Measurements from ENCODE around the gene RAB36.

- TF ChIP-seq CTCF (conservative IDR thresholded peaks at IDR 0.05; ENCODE audit: low read length) = no peak
- no peak for TF ChIP-seq EZH2phosphoT487 (IDR thresholded peaks at IDR 0.05; ENCODE audit: borderline replicate concordance)
Observed at GRCh38 chr22:23161029-23161428, 15.8 kb downstream of the RAB36 start.
